Large intestine (tissue), 12 donors: ENCODE measurements around the gene NANOS2. TPM values are rescaled to one million over a fixed set of nuclear protein-coding genes. Genes with fewer than 3 reads are reported as not detected.
A peak's percentile ranks its signal among the peaks of the same experiment; 100 is the strongest.

Experiments
- DNase-seq, 2 donors: peaks; one replicate each; pipeline versions ENCODE4 v3.0.0 to v3.0.0-alpha.2; 2013
- H3K27ac ChIP-seq: one replicate; pipeline ENCODE4 v1.5.1; 2013; ENCODE audit warnings: low read length
- H3K27me3 ChIP-seq: 2 replicates; pipeline ENCODE4 v1.6.1; 2013; ENCODE audit warnings: low read length; ENCODE audit not compliant: control insufficient read depth, insufficient read depth
- H3K36me3 ChIP-seq: 2 replicates; pipeline ENCODE4 v1.6.1; 2013; ENCODE audit warnings: low read length; ENCODE audit not compliant: control insufficient read depth, insufficient read depth
- H3K4me1 ChIP-seq: one replicate; pipeline ENCODE4 v1.6.1; 2013; ENCODE audit warnings: low read length; ENCODE audit not compliant: control insufficient read depth, insufficient read depth
- H3K4me3 ChIP-seq: one replicate; pipeline ENCODE4 v1.5.1; 2013; ENCODE audit warnings: low read length
- H3K9me3 ChIP-seq: one replicate; pipeline ENCODE4 v1.6.1; 2013; ENCODE audit warnings: mild to moderate bottlenecking, low read depth, low read length, moderate library complexity; ENCODE audit not compliant: control insufficient read depth
- WGBS: methylation state at CpG from one replicate; pipeline ENCODE4 v1.1.5; 2013; ENCODE audit warnings: low lambda C conversion rate; ENCODE audit not compliant: insufficient coverage; 5-methylcytosine and 5-hydroxymethylcytosine counted together
- long read RNA-seq, 11 donors: transcript quantifications; one replicate each; lab custom pipeline, GENCODE V29; 2026
- polyA plus RNA-seq: library from polyadenylated mRNA; unstranded; fragments of 120-200 nt; gene quantifications from one replicate; pipeline ENCODE4 v1.2.1, GENCODE V29; 2013

Gene NANOS2
- polyA plus RNA-seq = not detected
- long read RNA-seq, donor 1 = 0 reads
- long read RNA-seq, donor 2 = 0 reads
- long read RNA-seq, donor 3 = 0 reads
- long read RNA-seq, donor 4 = 0 reads
- long read RNA-seq, donor 5 = 0 reads
- long read RNA-seq, donor 6 = 0 reads
- long read RNA-seq, donor 7 = 0 reads
- long read RNA-seq, donor 8 = 0 reads
- long read RNA-seq, donor 9 = 0 reads
- long read RNA-seq, donor 10 = 0 reads
- long read RNA-seq, donor 11 = 0 reads

GRCh38 chr19:45913874-45914830 lies at the start of gene NANOS2:
NANOS2 (minus strand) TSS chr19:45914778; CDS start chr19:45914693, 85 bp downstream.
- no CpG with 5 or more reads among the region's 44 CpGs for WGBS

DNA sequence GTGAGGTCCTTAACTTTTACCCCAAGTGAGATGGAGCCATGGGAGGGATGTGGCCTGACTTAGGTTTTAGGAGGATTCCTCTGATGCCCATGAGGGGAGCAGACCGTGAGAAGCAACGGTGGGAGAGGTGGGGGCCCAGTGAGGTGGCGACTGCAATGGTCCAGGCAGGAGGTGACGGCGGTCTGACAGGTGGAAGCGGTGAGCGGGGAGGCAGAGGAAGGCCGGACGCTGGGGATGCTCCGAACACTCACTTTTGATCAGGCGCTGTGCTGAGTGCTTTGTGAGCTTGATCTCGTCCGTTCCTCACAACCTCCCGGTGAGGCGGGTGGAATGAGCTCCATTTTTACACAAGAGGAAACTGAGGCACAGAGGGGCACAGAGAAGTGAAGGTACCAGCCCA lies 47.4 kb upstream of the NANOS2 start:
- Histone ChIP-seq H3K9me3 (no peaks in the 10 kb centered on the region), H3K4me3 (no peak overlapping the region), H3K27ac (no peak overlapping the region), H3K4me1 (no peaks in the 10 kb centered on the region), H3K27me3 (peaks cover 29% of the 10 kb centered on the region), H3K36me3 (no peaks in the 10 kb centered on the region)
- WGBS = no CpG with 5 or more reads among the region's 15 CpGs
- no peak for DNase-seq

More at GRCh38 chr19:45913874-45914830, at the start of gene NANOS2:
- Histone ChIP-seq H3K36me3 (no peaks in the 10 kb centered on the region), H3K27ac (no peak within 1 kb of the TSS), H3K4me3 (no peak within 1 kb of the TSS), H3K4me1 (peaks cover 2% of the 10 kb centered on the region), H3K9me3 (peaks cover 4% of the 10 kb centered on the region), H3K27me3 (peaks cover 10% of the 10 kb centered on the region)
- DNase-seq = no peak

DNA sequence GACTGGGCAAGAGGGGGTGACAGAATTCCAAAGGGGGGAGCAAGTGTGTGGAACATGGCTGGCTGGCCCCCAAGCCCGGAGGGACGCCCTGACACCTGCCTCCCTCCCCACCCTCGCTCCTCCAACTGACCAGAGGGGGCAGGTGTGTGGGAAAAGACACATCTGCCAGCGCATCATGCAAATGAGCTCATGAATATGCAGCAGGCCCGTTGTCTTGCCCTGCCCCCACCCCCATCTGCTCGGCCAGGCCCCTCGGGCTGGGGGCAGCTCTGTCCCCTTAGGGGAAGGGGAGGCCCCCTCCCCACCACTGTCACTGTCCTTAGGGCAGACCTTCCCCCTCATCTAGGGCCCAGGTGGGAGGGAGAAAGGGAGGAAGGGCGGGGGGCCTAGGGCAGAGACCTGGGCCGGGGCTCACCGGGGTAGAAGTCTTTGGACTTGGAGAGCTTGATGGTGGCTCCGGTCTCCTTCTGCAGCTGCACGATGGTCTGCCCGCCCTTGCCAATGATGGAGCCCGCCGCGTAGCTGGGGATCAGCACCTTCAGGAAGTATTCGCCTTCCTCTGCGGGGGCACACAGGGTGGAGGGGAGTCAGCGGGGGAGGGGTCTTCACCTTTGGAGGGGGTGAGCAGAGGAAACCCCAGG lies 46.1 kb upstream of the NANOS2 start:
- H3K4me3 ChIP-seq = no peak overlapping the region
- H3K4me1 ChIP-seq = no peaks in the 10 kb centered on the region
- peaks cover 28% of the 10 kb centered on the region for H3K27me3 ChIP-seq

DNA sequence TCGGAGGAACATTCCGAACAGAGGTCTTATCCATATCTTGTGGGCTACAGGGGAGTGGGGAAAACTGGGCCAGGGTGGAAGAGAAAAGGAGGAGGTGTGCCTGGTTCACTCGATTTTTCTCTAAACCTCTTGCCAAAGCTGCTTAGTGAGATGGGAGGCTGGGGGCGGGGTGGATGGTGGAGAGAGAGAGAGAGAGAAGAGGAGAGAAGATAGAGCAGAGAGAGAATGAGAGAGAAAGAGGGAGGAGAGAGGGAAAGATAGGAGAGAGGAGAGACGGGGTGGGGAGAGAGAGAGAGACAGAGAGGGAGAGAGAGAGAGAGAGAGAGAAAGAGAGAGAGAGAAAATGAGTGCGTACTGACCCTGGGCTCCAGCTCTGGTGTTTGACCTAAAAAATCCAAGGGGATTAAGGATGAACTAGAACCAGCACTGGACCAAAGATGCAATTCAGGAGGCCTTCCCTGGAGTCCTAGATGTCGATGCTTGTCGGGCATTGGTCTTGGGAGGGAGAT lies 45.0 kb upstream of the NANOS2 start:
- Histone ChIP-seq H3K4me3 (no peak overlapping the region), H3K4me1 (no peaks in the 10 kb centered on the region), H3K27ac (no peak overlapping the region), H3K9me3 (no peaks in the 10 kb centered on the region), H3K27me3 (peaks cover 31% of the 10 kb centered on the region), H3K36me3 (no peaks in the 10 kb centered on the region)
- 56% methylated on average over 3 of the region's 8 CpGs for whole genome bisulfite sequencing
- no peak for DNase-seq

More for the DNA sequence above, 46.1 kb upstream of the NANOS2 start:
- H3K36me3 ChIP-seq = no peaks in the 10 kb centered on the region
- H3K9me3 ChIP-seq = no peaks in the 10 kb centered on the region
- H3K27ac ChIP-seq = no peak overlapping the region
- WGBS = no CpG with 5 or more reads among the region's 19 CpGs
- DNase-seq = no peak

GRCh38 chr19:45958769-45959516 lies 44.4 kb upstream of the NANOS2 start:
- WGBS = 100% methylated on average over 1 of the region's 12 CpGs
- Histone ChIP-seq H3K4me1 (no peaks in the 10 kb centered on the region), H3K27me3 (peaks cover 37% of the 10 kb centered on the region), H3K4me3 (no peak overlapping the region), H3K27ac (no peak overlapping the region), H3K36me3 (no peaks in the 10 kb centered on the region), H3K9me3 (no peaks in the 10 kb centered on the region)
- DNase-seq = no peak

DNA sequence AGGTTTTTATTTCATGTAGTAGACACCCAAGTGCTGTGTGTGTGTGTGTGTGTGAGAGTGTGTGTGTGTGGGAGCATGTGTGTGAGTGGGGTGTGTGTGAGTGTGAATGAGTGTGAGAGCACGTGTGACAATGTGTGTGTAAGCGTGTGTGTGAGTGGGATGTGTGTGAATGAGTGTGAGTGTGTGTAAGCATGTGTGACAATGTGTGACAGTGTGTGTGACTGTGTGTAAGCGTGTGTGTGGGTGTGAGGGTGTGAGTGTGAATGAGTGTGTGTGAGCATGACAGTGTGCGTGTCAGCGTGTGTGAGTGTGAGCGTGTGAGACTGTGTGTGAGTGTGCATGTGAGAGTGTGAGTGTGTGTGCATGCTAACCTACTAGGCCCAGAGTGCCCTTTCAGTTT lies 43.7 kb upstream of the NANOS2 start:
- no peak overlapping the region for H3K27ac ChIP-seq
- H3K4me1 ChIP-seq = no peaks in the 10 kb centered on the region
- no peaks in the 10 kb centered on the region for H3K36me3 ChIP-seq
- WGBS = no CpG with 5 or more reads among the region's 6 CpGs
- peaks cover 42% of the 10 kb centered on the region for H3K27me3 ChIP-seq
- no peaks in the 10 kb centered on the region for H3K9me3 ChIP-seq
- no peak overlapping the region for H3K4me3 ChIP-seq
- no peak for DNase-seq

DNA sequence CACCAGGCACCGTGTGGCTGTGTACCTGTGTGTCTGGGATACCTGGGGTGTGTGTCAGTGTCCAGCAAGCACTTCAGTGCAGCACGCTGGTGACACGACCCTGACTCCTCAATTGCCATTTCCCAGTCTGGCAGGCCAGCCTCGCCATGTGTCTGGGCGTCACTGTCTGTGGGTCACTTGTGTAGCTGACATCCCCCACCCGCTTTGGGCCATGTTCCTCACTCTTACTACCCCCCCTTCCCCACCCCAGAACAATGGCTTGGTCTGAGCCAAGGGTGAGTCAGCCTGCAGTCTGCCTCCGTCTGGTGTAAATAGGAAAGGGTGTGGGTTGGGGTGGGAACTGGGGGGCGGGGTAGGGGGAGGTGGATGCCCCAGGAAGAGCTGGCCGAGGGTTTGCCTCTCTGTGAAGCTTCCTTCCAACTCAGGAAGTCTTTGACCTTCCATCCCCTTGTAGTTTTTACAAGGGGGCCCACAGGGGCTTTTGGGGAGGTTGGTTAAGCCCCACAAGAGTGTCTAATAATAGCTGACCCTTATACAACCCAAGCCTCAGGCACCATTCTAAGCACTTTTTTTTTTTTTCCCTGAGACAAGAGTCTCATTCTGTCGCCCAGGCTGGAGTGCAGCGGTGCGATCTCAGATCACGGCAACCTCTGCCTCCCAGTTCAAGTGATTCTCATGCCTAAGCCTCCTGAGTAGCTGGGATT lies 41.5 kb upstream of the NANOS2 start:
- peaks cover 42% of the 10 kb centered on the region for H3K27me3 ChIP-seq
- peaks cover 3% of the 10 kb centered on the region for H3K9me3 ChIP-seq
- peak in 1 of 2 donors; percentile 34 for DNase-seq
- H3K27ac ChIP-seq = no peak overlapping the region
- no CpG with 5 or more reads among the region's 13 CpGs for WGBS
- no peak overlapping the region for H3K4me3 ChIP-seq
- no peaks in the 10 kb centered on the region for H3K36me3 ChIP-seq
- peaks cover 5% of the 10 kb centered on the region for H3K4me1 ChIP-seq

GRCh38 chr19:45954156-45954555 lies 39.6 kb upstream of the NANOS2 start:
- Histone ChIP-seq H3K36me3 (no peaks in the 10 kb centered on the region), H3K27me3 (peaks cover 27% of the 10 kb centered on the region), H3K9me3 (peaks cover 3% of the 10 kb centered on the region), H3K27ac (no peak overlapping the region), H3K4me3 (no peak overlapping the region), H3K4me1 (peaks cover 5% of the 10 kb centered on the region)
- no CpG with 5 or more reads among the region's 9 CpGs for WGBS
- peak in 1 of 2 donors; percentile 5 for DNase-seq

DNA sequence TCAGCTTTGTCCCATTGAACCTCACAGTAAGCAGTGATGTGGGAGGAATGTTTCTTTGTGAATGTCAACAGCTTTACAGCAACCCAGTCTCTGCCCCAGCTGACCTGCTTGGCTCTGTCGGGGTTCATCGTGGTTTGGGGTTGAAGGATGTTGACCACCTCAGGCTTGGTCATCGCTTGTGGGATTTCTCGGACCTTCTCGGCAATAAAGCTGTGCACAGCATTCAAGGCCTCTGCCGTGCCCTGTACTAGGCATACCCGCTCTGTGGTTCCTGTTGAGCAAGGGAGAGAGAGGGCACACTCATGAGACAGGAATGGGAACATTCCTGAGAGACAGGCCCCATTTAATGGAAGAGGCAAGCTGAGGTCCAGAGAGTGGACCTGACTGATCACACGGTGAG lies 39.1 kb upstream of the NANOS2 start:
- Histone ChIP-seq H3K27ac (no peak overlapping the region), H3K4me1 (peaks cover 5% of the 10 kb centered on the region), H3K36me3 (no peaks in the 10 kb centered on the region), H3K9me3 (peaks cover 3% of the 10 kb centered on the region), H3K27me3 (peaks cover 23% of the 10 kb centered on the region), H3K4me3 (no peak overlapping the region)
- WGBS = no CpG with 5 or more reads among the region's 8 CpGs
- DNase-seq = no peak
